Brain microvascular endothelial cell (primary cell): ENCODE measurements around the gene MLPH.

Experiments used
- DNase-seq: peaks from one replicate; pipeline ENCODE4 v3.0.0-alpha.2; 2020
- H3K27ac ChIP-seq: fragments of 250-450 bp; sonication (Bioruptor Pico); 2 replicates; pipeline ENCODE4 v1.5.1; 2020; ENCODE audit warnings: mild to moderate bottlenecking, moderate library complexity
- H3K27me3 ChIP-seq: fragments of 250-450 bp; sonication (Bioruptor Pico); replicated peaks from 2 replicates; pipeline ENCODE4 v1.5.1; 2020; ENCODE audit warnings: mild to moderate bottlenecking
- H3K36me3 ChIP-seq: fragments of 250-450 bp; sonication (Bioruptor Pico); replicated peaks from 2 replicates; pipeline ENCODE4 v1.5.1; 2020; ENCODE audit warnings: mild to moderate bottlenecking
- H3K4me3 ChIP-seq: 2 replicates; pipeline ENCODE4 v1.5.1; 2011; ENCODE audit warnings: low read depth, mild to moderate bottlenecking, control low read depth, low read length, moderate library complexity
- in situ Hi-C: cut with HindIII; loops from 2 replicates; pipeline ENCODE4 v1.10.0; 2017; ENCODE audit warnings: low sequenced_read_pairs, low pct_ligation_motif_present
- TF ChIP-seq, protein P1 (sequence below): IDR thresholded peaks from 2 replicates; pipeline ENCODE4 v1.5.1; 2011; ENCODE audit warnings: low read depth, mild to moderate bottlenecking, moderate library complexity, low read length, control low read depth, inconsistent platforms; ENCODE audit errors: missing control alignments

MLPH gene

DNA sequence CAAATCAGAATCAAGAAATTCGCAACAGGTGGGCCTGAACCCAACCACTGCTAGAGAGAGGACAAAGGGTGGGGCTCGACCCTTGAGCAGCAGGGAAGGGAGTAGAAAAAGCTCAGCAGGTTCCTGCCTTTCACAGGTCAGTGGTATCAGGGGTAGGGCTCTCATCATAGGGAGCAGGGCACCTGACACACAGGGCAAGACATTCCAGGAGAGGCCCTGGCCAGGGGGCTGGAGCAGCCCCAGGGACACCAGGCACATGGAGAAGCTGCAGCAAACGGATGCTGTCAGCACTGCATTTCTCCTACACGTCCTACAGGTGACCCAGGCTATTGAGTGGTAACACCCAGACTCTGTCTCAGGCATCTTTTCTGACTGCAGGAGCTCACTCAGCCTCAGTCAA lies 17.2 kb upstream of the MLPH start:
- DNase-seq: no peak
- Histone ChIP-seq H3K27me3 (no peaks in the 10 kb centered on the region), H3K27ac (no peak overlapping the region), H3K4me3 (no peak overlapping the region), H3K36me3 (no peaks in the 10 kb centered on the region)
- TF ChIP-seq, protein P1, sequence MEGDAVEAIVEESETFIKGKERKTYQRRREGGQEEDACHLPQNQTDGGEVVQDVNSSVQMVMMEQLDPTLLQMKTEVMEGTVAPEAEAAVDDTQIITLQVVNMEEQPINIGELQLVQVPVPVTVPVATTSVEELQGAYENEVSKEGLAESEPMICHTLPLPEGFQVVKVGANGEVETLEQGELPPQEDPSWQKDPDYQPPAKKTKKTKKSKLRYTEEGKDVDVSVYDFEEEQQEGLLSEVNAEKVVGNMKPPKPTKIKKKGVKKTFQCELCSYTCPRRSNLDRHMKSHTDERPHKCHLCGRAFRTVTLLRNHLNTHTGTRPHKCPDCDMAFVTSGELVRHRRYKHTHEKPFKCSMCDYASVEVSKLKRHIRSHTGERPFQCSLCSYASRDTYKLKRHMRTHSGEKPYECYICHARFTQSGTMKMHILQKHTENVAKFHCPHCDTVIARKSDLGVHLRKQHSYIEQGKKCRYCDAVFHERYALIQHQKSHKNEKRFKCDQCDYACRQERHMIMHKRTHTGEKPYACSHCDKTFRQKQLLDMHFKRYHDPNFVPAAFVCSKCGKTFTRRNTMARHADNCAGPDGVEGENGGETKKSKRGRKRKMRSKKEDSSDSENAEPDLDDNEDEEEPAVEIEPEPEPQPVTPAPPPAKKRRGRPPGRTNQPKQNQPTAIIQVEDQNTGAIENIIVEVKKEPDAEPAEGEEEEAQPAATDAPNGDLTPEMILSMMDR: no peak
- in situ Hi-C loops: no loop called here

DNA sequence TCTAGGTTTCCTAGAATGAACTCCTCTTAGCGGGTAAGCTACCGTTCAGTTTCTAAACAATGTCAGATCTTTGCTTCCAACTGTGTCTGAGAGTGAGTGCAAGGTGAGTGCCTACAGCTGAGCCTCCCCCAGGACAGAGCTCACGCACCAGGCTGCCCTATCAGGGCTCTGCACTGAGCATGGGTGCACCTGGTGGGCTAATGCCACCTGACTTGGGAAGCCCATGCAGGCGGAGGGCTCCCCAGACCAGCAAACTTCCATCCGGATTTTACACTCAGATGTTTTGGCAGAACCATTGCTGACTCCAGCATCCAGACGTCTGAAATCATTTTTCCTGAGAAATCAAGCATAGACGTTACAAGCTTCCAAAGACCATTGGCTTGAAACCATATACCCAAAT lies 16.1 kb upstream of the MLPH start:
- Histone ChIP-seq H3K27me3 (no peaks in the 10 kb centered on the region), H3K4me3 (no peak overlapping the region), H3K27ac (no peak overlapping the region), H3K36me3 (no peaks in the 10 kb centered on the region)
- TF ChIP-seq, protein P1: no peak
- in situ Hi-C loops: no loop called here
- DNase-seq: no peak

DNA sequence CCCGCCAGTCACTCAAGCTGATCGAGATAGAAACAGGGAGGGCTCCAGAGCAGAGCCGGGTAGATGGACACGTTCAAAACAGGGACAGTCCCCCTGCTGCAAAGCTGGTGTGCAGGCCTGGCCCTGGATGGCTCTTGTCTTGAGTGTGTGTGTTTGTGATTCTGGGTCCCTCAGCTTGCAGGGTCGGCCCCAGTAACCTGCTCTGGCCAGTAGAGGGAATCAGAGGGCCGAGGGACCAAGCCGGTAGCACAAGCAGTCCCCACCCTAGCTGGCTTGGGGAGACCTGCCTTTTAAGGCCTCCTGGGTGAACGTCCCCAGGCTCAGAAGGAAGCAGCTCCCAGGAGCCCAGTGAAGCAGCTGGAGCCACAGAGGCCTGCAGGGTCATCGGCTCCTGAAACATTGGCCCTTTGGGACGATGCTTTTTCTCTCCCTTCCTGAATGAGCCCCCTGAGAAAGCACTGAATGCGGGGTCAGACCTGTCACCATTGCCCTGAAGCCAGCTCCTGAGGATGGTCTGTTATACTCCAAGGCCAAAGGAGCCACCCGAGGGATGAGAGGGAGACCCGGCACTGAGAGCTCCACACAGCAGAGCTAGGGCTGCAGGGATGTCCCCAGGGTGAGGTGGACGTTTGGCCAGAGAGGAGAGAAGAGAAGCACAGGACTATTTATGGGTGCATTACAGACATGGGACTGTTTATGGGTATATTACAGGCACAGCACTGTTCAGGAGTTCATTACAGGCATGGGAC lies 15.4 kb upstream of the MLPH start:
- Histone ChIP-seq H3K36me3 (no peaks in the 10 kb centered on the region), H3K27me3 (no peaks in the 10 kb centered on the region), H3K27ac (peak overlapping the region; percentile 30), H3K4me3 (no peak overlapping the region)
- in situ Hi-C loops: no loop called here
- peak; percentile 74 for DNase-seq
- TF ChIP-seq, protein P1: peak; percentile 85

DNA sequence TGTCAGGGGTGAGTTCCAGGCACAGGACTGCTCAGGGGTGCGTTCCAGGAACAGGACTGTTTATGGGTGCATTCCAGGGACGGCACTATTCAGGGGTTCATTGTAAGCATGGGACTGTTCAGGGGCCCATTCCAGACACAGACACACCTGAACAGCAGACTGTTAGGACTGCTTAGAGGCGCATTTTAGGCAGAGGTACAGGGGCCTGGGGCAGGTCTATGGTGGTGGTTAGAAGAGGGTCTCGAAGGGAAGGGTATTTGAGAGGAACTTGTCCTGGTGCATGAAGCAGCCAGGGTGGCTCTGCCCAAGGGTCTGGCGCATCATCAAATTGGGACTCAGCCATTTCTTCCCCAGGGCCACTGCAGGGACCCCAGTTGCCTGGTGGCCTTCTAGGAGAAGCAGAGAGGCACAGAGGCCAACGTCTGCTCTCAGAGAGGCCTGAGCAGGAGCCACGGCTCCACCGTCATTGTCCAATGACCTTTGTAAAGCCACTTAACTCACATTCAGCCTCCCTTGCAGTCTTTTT lies 14.8 kb upstream of the MLPH start:
- no peaks in the 10 kb centered on the region for H3K36me3 ChIP-seq
- in situ Hi-C loops: no loop called here
- no peak for DNase-seq
- no peak overlapping the region for H3K4me3 ChIP-seq
- TF ChIP-seq, protein P1: no peak
- H3K27ac ChIP-seq: peak overlapping the region; percentile 30
- no peaks in the 10 kb centered on the region for H3K27me3 ChIP-seq

DNA sequence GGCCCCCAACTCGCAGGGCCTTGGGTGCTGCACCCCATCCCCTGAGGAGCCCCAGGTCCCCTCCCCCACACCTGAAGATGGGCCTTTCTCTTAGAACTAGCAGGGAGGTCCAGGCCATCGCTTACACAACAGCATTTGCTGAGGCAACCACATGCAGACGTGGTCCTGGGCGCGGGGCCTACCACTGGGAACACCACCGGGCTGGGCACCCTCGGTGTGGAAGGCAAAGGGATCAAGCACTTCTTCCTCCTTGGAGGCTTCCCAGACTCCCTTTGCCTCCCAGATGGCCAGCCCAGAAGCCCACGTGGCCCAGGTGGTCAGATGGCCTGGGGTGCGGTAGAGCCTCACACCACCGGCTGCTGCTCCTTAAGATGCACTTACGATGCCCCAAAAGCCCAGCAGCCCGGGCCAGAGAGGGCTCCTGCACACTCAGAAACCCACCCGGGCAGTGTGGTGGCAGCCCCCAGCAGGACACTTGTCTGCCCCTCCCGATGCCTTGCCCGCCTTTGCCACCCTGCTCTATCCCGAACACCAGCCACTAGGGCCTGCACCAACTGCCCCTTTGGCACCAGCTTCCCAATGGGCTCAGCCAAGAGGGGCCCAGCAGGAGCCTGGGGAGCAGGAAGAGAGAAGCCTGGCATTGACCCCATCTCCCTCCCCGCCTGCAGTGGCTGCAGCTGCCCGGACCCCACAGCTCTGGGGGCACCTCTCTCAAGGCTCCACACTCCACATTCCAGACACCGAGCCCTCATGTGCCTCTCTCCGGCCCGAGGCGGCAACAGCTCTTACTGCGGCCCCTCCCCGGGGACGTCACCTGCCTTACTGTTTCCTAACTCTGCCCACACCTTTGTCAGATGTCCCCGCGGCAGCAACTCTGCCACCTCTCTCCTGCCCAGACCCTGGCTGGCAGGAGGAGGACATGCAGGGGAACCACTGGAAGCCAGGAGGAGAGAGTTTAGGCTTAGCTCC lies 13.9 kb upstream of the MLPH start:
- peak overlapping the region; percentile 98 for H3K27ac ChIP-seq
- DNase-seq: no peak
- H3K27me3 ChIP-seq: no peaks in the 10 kb centered on the region
- TF ChIP-seq, protein P1: no peak
- no peaks in the 10 kb centered on the region for H3K36me3 ChIP-seq
- in situ Hi-C loops: no loop called here
- no peak overlapping the region for H3K4me3 ChIP-seq
